ENCODE data around the gene FAM3B. TPM values are rescaled to one million over a fixed set of nuclear protein-coding genes. Genes with fewer than 3 reads are reported as not detected.
"Not testable (repeated sequence)": the region's sequence is repeated elsewhere in the genome, so short reads cannot be mapped to it uniquely, and the experiment has no call there.

The FAM3B gene
- total RNA-seq, 2 experiments from 2014 or later: not detected

DNA sequence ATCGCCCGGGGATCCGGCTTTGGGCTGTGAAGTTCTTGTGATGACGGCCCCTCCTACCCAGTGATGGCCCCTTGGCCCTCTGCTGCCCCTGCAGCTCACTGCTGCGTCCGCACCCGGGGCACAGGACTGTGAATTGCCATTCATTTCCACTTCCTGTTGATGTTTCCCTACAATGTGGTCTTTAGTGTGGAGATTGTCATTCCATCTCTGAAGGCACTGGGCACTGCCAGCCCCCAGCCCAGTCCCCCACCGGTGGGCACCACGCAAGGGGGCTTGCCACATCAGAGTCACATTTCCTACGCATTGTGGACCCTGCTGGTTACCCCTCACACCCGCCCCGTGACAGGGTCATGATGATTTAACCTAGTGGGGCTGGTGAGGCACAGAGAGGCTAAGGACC is 42.7 kb downstream of the FAM3B start:
- Mint-ChIP-seq H3K9me3 (ENCODE audit: insufficient read depth) (no peaks in the 10 kb centered on the region), H3K27ac (peak overlapping the region; percentile 100), H3K36me3 (ENCODE audit: low read depth) (peaks cover 14% of the 10 kb centered on the region), H3K4me1 (ENCODE audit: low read depth) (peaks cover 60% of the 10 kb centered on the region), H3K27me3 (ENCODE audit: low read depth) (peaks cover 5% of the 10 kb centered on the region), H3K4me3 (no peak overlapping the region)
- ChIA-PET CTCF (interaction anchor here (3.4 kb wide), 1 partner anchor 76 kb away, joined by 13 read pairs; no protein-coding TSS in a partner anchor), POLR2A (interaction anchor here (4.7 to 8.8 kb wide), 2 partner anchors 12 to 67 kb away, joined by 33 to 178 read pairs; partner anchors contain the start of gene MX1)
- ATAC-seq (no peak), DNase-seq (no peak)

DNA sequence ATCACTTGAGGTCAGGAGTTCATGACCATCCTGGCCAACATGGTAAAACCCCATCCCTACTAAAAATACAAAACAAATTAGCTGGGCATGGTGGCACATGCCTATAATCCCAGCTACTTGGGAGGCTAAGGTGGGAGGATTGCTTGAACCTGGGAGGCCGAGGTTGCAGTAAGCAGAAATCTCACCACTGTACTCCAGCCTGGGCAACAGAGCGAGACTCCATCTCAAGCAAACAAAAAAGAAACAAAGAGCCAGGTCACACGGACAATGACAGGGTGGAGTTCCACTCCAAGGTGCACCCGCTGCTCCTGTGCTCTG is 43.1 kb downstream of the FAM3B start:
- not testable (repeated sequence) for ATAC-seq; DNase-seq; H3K9me3 Mint-ChIP-seq (ENCODE audit: insufficient read depth); H3K4me3 Mint-ChIP-seq; H3K27me3 Mint-ChIP-seq (ENCODE audit: low read depth)
- Mint-ChIP-seq H3K36me3 (ENCODE audit: low read depth) (peaks cover 16% of the 10 kb centered on the region), H3K27ac (peak overlapping the region; percentile 100), H3K4me1 (ENCODE audit: low read depth) (peaks cover 59% of the 10 kb centered on the region)
- POLR2A ChIA-PET: interaction anchor here (4.7 to 8.8 kb wide), 2 partner anchors 11 to 67 kb away, joined by 33 to 178 read pairs; partner anchors contain the start of gene MX1
- CTCF ChIA-PET: interaction anchor here (3.4 kb wide), 1 partner anchor 76 kb away, joined by 13 read pairs; no protein-coding TSS in a partner anchor

DNA sequence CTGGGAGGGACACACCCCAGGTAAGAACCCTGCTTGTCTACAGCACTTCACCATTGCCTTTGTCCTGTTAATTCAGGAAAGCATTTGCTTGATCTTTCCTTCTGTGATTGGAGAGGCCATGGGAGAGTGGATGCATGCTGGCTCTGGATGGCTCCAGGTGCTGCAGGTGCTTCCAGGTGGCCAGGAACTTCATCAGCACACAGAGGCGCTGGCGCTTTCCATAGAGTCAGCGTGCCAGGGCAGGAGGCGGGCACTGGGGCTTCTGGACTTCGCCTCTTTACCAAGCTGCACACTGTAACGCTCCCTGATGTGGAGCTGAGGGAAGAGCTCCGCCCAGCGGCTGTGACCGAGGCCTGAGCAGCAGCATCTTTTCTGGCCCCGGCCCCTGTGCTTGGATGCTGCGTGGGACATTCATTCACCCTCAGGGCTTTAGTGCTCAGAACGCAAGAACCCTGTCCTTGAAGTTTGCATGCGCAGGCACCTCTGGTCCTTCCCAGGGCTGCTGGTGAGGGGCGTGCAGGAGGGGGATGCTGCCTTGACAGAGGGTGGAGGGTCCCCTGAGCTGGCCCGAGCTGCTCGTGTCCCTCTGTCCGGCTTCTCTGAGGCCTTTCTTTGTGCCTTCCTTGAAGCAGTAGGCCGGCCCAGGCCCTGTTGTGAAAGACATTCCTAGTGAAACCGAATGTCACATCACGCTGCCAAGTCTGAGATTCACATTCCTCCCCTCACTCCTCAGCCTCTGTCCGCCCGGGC is 43.6 kb downstream of the FAM3B start:
- no peak for ATAC-seq
- Mint-ChIP-seq H3K36me3 (ENCODE audit: low read depth) (peaks cover 21% of the 10 kb centered on the region), H3K27me3 (ENCODE audit: low read depth) (peaks cover 3% of the 10 kb centered on the region), H3K9me3 (ENCODE audit: insufficient read depth) (no peaks in the 10 kb centered on the region), H3K4me1 (ENCODE audit: low read depth) (peaks cover 61% of the 10 kb centered on the region), H3K27ac (peak overlapping the region; percentile 100), H3K4me3 (no peak overlapping the region)
- CTCF ChIA-PET: interaction anchor here (3.3 to 3.4 kb wide), 2 partner anchors 76 to 77 kb away, joined by 13 to 19 read pairs; no protein-coding TSS in a partner anchor
- POLR2A ChIA-PET: interaction anchor here (4.7 to 8.8 kb wide), 2 partner anchors 11 to 66 kb away, joined by 33 to 178 read pairs; partner anchors contain the start of gene MX1
- no peak for DNase-seq

DNA sequence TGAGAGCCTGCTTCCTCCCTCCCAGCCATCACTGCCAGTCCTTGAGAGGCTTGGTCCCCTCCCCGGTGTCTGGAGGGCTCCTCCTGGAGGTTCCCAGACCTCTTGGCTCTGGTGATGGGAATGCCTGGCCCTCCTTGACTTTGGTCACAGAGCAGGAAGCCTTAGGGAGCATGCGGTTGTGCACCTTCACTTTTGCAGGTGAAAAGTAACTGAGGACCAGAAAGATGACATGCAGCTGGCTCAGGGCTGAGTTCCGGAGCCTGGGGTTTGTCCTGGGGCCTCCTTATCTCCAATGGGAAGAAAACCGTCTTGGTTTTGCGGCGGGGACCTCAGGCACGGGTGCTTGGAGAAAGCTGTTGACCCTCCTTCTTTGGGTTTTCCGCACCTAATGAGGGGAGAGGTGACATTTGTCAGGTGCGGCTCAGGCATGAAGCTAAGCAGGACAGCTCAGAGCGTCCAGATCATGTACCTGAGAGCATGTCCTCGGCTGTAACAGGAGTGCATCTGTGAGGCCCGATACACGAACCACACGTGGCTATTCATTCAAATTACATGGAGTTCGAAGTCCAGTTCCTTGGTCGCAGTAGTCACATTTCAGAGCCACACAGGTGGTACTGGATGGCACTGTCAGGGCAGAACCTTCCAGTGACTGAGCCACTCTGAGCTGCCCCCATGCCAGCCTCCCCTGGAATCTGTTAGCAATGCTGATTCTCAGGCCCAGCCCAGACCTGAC is 44.6 kb downstream of the FAM3B start:
- no peaks in the 10 kb centered on the region for H3K27me3 Mint-ChIP-seq (ENCODE audit: low read depth)
- peak overlapping the region; percentile 89 for H3K4me3 Mint-ChIP-seq
- H3K9me3 Mint-ChIP-seq (ENCODE audit: insufficient read depth): no peaks in the 10 kb centered on the region
- H3K4me1 Mint-ChIP-seq (ENCODE audit: low read depth): peaks cover 71% of the 10 kb centered on the region
- POLR2A ChIA-PET: interaction anchor here (0.6 to 8.8 kb wide), 10 partner anchors 10 to 872 kb away, joined by 3 to 178 read pairs (median 4); partner anchors contain the start of gene MX1
- H3K36me3 Mint-ChIP-seq (ENCODE audit: low read depth): peaks cover 31% of the 10 kb centered on the region
- no peak for ATAC-seq
- no peak for DNase-seq
- peak overlapping the region; percentile 100 for H3K27ac Mint-ChIP-seq
- CTCF ChIA-PET: interaction anchor here (0.6 to 3.3 kb wide), 5 partner anchors 50 to 77 kb away, joined by 3 to 19 read pairs (median 3); no protein-coding TSS in a partner anchor

DNA sequence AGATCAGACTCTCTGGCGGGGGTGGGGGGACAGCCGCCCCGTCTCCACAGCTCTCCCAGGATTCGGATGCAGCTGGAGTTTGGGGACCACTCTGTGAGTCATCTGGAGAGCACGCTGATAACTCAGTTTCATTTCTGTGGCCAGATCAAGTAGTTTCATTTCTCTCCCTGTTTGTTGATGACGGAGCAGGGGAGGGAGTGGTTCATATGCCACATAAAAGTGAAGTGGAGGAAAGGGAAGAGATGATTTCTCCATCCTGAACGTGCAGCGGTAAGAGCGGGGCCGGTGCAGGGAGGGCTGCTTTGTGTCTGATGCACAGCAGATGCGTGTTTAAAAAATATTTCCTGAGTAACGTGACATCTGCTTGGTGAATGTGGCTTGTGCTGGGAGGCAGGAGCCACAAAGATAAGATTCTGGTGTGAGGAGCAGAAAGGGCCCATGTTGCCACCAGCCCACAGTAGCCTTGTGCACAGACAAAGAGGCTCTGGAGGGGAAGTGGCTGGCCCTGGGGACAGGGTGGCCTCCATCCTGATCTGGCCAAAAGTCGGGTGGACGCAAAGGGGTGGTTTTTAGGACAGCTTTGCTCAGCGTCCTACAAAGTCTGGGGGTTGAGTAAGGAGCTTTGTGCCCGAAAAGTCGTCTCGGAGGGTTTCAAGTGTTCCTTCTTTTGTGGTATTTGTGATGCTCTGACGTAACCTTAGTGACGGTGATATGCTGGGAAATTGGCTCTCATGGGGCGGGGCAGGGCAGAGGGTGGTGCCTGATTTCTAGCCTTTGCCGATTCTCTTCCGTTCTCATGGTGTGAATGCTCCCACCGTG is 45.4 kb downstream of the FAM3B start, which contains the start of gene MX2:
TSS of gene MX2 (plus strand) at position 242 of the 819 bp plus-strand sequence. CDS start 14,880 bp downstream, outside the sequence.
- H3K27me3 Mint-ChIP-seq (ENCODE audit: low read depth): no peaks in the 10 kb centered on the region
- ChIA-PET CTCF (interaction anchor here (0.6 to 3.3 kb wide), 6 partner anchors 49 to 78 kb away, joined by 3 to 19 read pairs (median 3); no protein-coding TSS in a partner anchor), POLR2A (interaction anchor here (0.6 to 8.8 kb wide), 12 partner anchors 9 to 871 kb away, joined by 3 to 178 read pairs (median 4); partner anchors contain the start of gene MX1)
- no peaks in the 10 kb centered on the region for H3K9me3 Mint-ChIP-seq (ENCODE audit: insufficient read depth)
- peak within 1 kb of the TSS; percentile 100 for H3K27ac Mint-ChIP-seq
- peaks cover 76% of the 10 kb centered on the region for H3K4me1 Mint-ChIP-seq (ENCODE audit: low read depth)
- H3K4me3 Mint-ChIP-seq: peak within 1 kb of the TSS; percentile 89
- peak; percentile 84 for ATAC-seq
- H3K36me3 Mint-ChIP-seq (ENCODE audit: low read depth): peaks cover 36% of the 10 kb centered on the region
- DNase-seq: peak; percentile 91

DNA sequence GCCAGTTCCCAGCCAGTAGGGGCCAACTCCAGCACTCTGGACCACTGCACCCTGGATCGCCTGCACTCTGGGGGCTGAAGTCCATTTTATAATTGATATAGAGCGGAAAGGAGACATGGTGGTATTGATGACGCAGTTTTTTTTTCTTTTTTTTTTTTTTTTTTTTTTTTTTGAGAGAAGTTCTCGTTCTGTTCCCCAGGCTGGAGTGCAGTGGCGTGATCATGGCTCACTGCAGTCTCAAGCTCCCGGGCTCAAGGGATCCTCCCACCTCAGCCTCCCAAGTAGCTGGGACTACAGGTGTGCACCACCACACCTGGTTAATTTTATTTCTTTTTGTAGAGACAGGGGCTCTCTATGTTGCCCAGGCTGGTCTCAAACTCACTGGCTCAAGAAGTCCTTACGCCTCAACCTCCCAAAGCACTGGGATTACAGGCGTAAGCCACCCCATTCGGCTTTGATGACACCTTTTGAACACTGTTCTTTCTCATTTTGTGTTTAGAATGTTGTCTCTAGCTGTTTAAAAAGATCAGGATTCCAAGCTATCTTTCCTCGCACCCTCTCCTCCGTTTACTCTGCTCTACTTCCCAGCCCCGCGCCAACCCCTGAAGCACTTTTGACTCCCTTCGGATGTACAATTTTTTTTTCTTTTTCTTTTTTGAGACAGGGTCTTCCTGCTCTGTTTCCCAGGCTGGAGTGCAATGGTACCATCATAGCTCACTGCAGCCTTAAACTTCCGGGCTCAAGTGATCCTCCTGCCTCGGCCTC is 46.2 kb downstream of the FAM3B start:
- Mint-ChIP-seq H3K27me3 (ENCODE audit: low read depth) (no peaks in the 10 kb centered on the region), H3K36me3 (ENCODE audit: low read depth) (peaks cover 38% of the 10 kb centered on the region), H3K4me3 (peak overlapping the region; percentile 89), H3K4me1 (ENCODE audit: low read depth) (peaks cover 82% of the 10 kb centered on the region), H3K9me3 (ENCODE audit: insufficient read depth) (no peaks in the 10 kb centered on the region), H3K27ac (peak overlapping the region; percentile 100)
- POLR2A ChIA-PET: interaction anchor here (0.9 to 8.8 kb wide), 9 partner anchors 8 to 870 kb away, joined by 3 to 178 read pairs (median 4); partner anchors contain the start of gene MX1
- DNase-seq (no peak), ATAC-seq (no peak)
- CTCF ChIA-PET: interaction anchor here (0.9 to 3.3 kb wide), 4 partner anchors 47 to 79 kb away, joined by 3 to 19 read pairs (median 8); no protein-coding TSS in a partner anchor

DNA sequence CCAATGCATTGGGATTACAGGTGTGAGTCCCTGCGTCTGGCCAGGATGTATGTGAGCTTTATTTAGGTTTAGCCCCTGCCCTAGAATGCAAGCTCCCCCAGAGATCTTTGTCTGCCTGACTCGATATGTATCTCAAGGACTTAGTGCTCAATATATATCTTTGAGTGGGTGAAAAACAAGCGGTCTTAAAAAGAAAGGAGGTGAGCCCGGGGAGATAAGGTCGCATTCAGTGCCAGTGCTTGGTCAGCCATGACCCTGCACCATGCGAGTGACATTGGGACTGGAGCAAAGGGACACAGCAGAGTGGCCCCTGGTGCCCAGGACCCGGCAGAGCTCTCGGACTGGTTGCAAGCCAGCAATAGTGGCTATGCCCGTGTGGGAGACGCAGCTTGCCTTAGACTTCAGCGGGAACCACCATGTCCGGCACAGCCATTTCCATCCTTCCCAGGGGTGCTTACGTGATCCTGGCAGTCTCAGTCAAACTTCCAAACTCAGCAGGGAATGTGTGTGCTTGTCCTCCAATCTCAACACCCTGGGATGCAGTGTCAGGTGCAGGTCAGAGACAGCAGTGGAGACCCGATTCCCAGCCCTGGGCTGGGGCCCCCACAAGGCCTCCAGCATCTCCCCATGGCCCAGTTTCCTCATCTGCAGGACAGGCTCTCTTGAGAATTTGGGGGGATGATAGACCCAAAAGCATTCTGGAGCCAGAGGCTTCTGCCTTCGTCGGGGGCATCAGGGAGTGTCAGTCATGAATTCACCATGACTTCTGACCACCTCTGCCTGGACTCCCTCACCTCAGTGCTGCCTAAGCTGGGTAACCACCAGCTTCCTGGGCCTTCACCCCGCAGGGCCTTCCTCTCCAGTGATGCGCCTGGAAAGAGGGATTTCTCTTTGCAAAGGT is 47.0 kb downstream of the FAM3B start:
- H3K9me3 Mint-ChIP-seq (ENCODE audit: insufficient read depth): no peaks in the 10 kb centered on the region
- ChIA-PET POLR2A (interaction anchor here (0.9 to 8.8 kb wide), 5 partner anchors 7 to 193 kb away, joined by 3 to 178 read pairs (median 25); partner anchors contain the start of gene MX1), CTCF (interaction anchor here (1.0 to 3.3 kb wide), 2 partner anchors 46 to 80 kb away, joined by 3 to 19 read pairs; no protein-coding TSS in a partner anchor)
- no peak for ATAC-seq
- H3K4me3 Mint-ChIP-seq: peak overlapping the region; percentile 89
- peaks cover 88% of the 10 kb centered on the region for H3K4me1 Mint-ChIP-seq (ENCODE audit: low read depth)
- H3K27me3 Mint-ChIP-seq (ENCODE audit: low read depth): no peaks in the 10 kb centered on the region
- H3K36me3 Mint-ChIP-seq (ENCODE audit: low read depth): peaks cover 44% of the 10 kb centered on the region
- DNase-seq: no peak
- peak overlapping the region; percentile 100 for H3K27ac Mint-ChIP-seq

DNA sequence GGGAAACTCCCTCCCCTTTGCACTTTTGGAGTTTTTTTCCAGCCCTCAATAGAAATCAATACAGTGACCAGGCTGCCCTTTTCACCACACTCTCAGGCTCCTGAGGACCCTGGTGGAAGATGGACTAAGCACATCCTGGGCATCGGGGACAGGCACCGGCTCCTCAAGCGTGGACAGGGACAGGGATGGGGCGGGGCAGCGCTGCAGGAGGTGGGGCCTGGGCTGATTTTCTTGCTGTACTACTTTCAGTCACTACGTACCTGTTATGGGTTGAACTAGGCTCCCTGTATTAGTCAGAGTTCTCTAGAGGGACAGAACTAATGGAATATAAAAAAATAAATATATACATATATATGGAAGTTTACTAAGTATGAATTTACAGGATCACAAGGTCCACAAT is 47.7 kb downstream of the FAM3B start:
- POLR2A ChIA-PET: interaction anchor here (8.8 kb wide), 1 partner anchor 62 kb away, joined by 178 read pairs; the partner anchor contains the start of gene MX1
- peaks cover 91% of the 10 kb centered on the region for H3K4me1 Mint-ChIP-seq (ENCODE audit: low read depth)
- H3K27ac Mint-ChIP-seq: peak overlapping the region; percentile 100
- ATAC-seq (no peak), DNase-seq (no peak)
- H3K9me3 Mint-ChIP-seq (ENCODE audit: insufficient read depth): no peaks in the 10 kb centered on the region
- H3K36me3 Mint-ChIP-seq (ENCODE audit: low read depth): peaks cover 44% of the 10 kb centered on the region
- CTCF ChIA-PET: no interaction called here
- no peak overlapping the region for H3K4me3 Mint-ChIP-seq
- no peaks in the 10 kb centered on the region for H3K27me3 Mint-ChIP-seq (ENCODE audit: low read depth)

DNA sequence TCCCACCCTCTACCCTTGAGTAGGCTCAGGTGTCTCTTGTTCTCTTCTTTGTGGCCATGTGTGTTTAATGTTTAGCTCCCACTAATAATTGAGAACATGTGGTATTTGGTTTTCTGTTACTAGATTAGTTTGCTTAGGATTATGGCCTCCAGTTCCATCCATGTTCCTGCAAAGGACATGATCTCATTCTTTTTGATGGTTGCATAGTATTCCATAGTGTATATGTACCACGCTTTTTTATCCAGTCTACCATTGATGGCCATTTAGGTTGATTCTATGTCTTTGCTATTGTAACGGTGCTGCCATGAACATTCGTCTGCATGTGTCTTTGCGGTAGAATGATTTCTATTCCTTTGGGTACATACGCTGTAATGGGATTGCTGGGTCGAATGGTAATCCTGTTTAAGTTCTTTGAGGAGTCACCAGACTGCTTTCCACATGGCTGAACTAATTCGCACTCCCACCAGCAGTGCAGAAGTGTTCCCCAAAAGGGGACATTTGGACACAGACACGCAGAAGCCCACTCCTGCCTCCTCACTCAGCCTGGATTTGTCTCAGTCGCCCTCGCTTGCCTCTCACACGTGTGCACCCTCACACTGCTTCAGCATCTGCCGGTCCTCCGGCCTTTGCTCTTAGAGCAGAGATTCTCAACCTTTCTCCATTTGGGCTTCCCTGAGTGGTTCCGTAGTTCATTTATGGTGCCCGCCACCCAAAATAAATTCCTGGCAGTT is 48.9 kb downstream of the FAM3B start:
- no peak overlapping the region for H3K4me3 Mint-ChIP-seq
- no peaks in the 10 kb centered on the region for H3K27me3 Mint-ChIP-seq (ENCODE audit: low read depth)
- peaks cover 87% of the 10 kb centered on the region for H3K4me1 Mint-ChIP-seq (ENCODE audit: low read depth)
- peaks cover 52% of the 10 kb centered on the region for H3K36me3 Mint-ChIP-seq (ENCODE audit: low read depth)
- no peak overlapping the region for H3K27ac Mint-ChIP-seq
- DNase-seq: no peak
- no peaks in the 10 kb centered on the region for H3K9me3 Mint-ChIP-seq (ENCODE audit: insufficient read depth)
- ChIA-PET POLR2A (interaction anchor here (0.7 to 8.8 kb wide), 3 partner anchors 17 to 61 kb away, joined by 3 to 178 read pairs (median 105); partner anchors contain the start of gene MX1), CTCF (no interaction called here)
- ATAC-seq: no peak
